ENCODE data around the gene CMIP. TPM values are rescaled to one million over a fixed set of nuclear protein-coding genes. Genes with fewer than 3 reads are reported as not detected.

The CMIP gene
- total RNA-seq, 3 donors from 2014 or later, result 73.3 to 127 (median 79.8) TPM

DNA sequence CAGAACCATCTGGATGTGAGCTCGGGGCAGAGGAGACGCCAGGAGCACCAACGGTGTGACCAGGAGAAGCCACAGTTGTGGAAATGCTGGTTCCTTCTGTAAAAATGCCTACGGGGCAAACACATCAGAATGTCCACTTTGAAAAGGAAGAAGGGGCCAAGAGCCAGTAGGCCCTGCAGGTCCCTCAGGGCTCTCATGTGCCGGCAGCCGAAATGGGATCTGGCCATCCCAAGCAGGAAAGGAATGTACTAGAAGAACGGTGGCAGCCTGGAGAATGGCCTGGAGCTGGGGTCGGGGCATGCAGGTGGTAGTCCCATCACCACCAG lies 172.4 kb downstream of the CMIP start:
- intact Hi-C loops (cut with DNase I, micrococcal nuclease), result no loop called here
- H3K9me3 ChIP-seq, result no peaks in the 10 kb centered on the region
- no peak overlapping the region for H3K4me3 ChIP-seq
- H3K4me1 ChIP-seq (ENCODE audit: low read depth), result peaks cover 12% of the 10 kb centered on the region
- TF ChIP-seq CTCF (IDR thresholded peaks at IDR 0.05), result no peak
- no peaks in the 10 kb centered on the region for H3K36me3 ChIP-seq (ENCODE audit: low read depth)
- DNase-seq (no peak), ATAC-seq (no peak)

DNA sequence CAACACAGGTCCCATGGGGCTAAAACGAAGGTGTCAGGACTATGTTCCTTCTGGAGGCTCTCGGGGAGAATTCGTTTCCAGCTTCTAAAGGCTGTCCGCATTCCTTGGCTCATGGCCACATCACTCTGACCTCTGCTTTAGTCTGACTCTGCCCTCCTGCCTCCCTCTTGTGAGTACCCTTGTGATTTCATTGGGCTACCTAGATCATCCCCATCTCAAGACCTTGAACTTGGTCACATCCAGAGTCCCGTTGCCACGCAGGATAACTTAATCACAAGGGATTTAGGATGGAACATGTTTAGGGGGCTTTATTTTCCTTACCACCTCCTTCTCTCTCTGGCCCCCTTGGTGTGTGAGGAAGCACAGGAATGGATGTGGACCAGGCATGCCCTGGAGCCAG lies 173.6 kb downstream of the CMIP start:
- intact Hi-C loops (cut with DNase I, micrococcal nuclease), result no loop called here
- no peak overlapping the region for H3K4me3 ChIP-seq
- no peaks in the 10 kb centered on the region for H3K36me3 ChIP-seq (ENCODE audit: low read depth)
- ATAC-seq (no peak), DNase-seq (no peak)
- TF ChIP-seq CTCF (IDR thresholded peaks at IDR 0.05), result no peak
- no peaks in the 10 kb centered on the region for H3K9me3 ChIP-seq
- H3K4me1 ChIP-seq (ENCODE audit: low read depth), result peaks cover 12% of the 10 kb centered on the region

DNA sequence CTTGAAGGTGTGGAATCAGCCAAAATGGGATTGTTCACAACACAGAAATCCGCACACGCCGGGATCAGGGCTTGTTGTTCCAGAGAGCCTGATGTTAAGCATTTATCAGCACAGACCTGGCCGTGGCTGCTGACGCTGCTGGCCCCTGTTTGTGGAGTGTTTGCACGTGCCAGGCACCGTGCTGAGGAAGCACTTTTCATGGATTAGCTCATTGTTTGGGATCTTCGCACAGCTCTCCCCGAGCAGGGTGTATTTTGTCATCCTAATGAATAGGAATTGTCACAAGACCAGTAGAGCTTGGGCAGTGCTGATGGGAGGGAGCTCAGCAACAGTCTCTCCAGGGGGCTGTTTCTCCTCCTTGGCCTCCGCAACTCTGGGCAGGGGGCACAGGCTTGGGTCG lies 174.1 kb downstream of the CMIP start:
- intact Hi-C loops (cut with DNase I, micrococcal nuclease), result no loop called here
- DNase-seq (no peak), ATAC-seq (no peak)
- Histone ChIP-seq H3K4me3 (no peak overlapping the region), H3K9me3 (no peaks in the 10 kb centered on the region), H3K4me1 (ENCODE audit: low read depth) (peaks cover 12% of the 10 kb centered on the region), H3K36me3 (ENCODE audit: low read depth) (no peaks in the 10 kb centered on the region)
- TF ChIP-seq CTCF (IDR thresholded peaks at IDR 0.05), result no peak

- Histone ChIP-seq H3K36me3 (ENCODE audit: low read depth) (no peaks in the 10 kb centered on the region), H3K9me3 (no peaks in the 10 kb centered on the region), H3K4me3 (no peak overlapping the region), H3K4me1 (ENCODE audit: low read depth) (peaks cover 16% of the 10 kb centered on the region)
- intact Hi-C loops (cut with DNase I, micrococcal nuclease), result loop anchor here in 1 of 2 donors (5.0 kb wide), 1 partner anchor 102 kb away; no protein-coding TSS in a partner anchor
- ATAC-seq (no peak), DNase-seq (no peak)
- no peak for TF ChIP-seq CTCF (IDR thresholded peaks at IDR 0.05)
These were observed 175.4 kb downstream of the CMIP start for GRCh38 chr16:81620029-81620428.

DNA sequence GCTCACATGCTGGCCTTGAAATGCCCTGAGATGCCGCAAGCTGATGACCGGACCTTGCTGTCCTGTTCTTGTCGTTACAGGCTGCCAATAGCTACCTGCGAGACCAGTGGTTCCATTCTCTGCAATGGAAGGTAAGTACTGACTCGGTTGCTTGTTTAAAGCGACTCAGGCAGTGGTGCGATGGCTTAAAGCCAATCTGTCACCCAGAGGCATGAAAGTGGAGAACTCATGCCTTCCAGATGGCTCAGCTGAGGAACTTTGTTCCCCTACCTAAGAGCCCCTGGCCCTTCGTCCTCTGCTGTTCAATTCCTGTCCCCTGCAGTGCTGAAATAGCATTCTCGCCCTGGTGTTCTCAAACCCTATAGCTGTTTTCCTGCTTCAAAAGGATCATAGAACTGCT lies 176.2 kb downstream of the CMIP start:
- intact Hi-C loops (cut with DNase I, micrococcal nuclease), result loop anchor here in 1 of 2 donors (5.0 kb wide), 1 partner anchor 102 kb away; no protein-coding TSS in a partner anchor
- Histone ChIP-seq H3K4me1 (ENCODE audit: low read depth) (peaks cover 16% of the 10 kb centered on the region), H3K4me3 (no peak overlapping the region), H3K9me3 (no peaks in the 10 kb centered on the region), H3K36me3 (ENCODE audit: low read depth) (no peaks in the 10 kb centered on the region)
- no peak for DNase-seq
- ATAC-seq, result no peak
- no peak for TF ChIP-seq CTCF (IDR thresholded peaks at IDR 0.05)

- no peak for DNase-seq
- H3K9me3 ChIP-seq, result no peaks in the 10 kb centered on the region
- H3K4me3 ChIP-seq, result no peak overlapping the region
- no peaks in the 10 kb centered on the region for H3K36me3 ChIP-seq (ENCODE audit: low read depth)
- intact Hi-C loops (cut with DNase I, micrococcal nuclease), result loop anchor here in 1 of 2 donors (5.0 kb wide), 1 partner anchor 101 kb away; no protein-coding TSS in a partner anchor
- no peak for TF ChIP-seq CTCF (IDR thresholded peaks at IDR 0.05)
- H3K4me1 ChIP-seq (ENCODE audit: low read depth), result peaks cover 14% of the 10 kb centered on the region
- ATAC-seq, result no peak
These were observed 176.9 kb downstream of the CMIP start for GRCh38 chr16:81621496-81621895.

Measured in mucosa of descending colon (tissue), 3 donors.